ENCODE results near the gene DCDC2C. TPM values are rescaled to one million over a fixed set of nuclear protein-coding genes. Genes with fewer than 3 reads are reported as not detected.
"Not testable (repeated sequence)": the region's sequence is repeated elsewhere in the genome, so short reads cannot be mapped to it uniquely, and the experiment has no call there.

Gene DCDC2C
- total RNA-seq, result not detected in 2 replicates

DNA sequence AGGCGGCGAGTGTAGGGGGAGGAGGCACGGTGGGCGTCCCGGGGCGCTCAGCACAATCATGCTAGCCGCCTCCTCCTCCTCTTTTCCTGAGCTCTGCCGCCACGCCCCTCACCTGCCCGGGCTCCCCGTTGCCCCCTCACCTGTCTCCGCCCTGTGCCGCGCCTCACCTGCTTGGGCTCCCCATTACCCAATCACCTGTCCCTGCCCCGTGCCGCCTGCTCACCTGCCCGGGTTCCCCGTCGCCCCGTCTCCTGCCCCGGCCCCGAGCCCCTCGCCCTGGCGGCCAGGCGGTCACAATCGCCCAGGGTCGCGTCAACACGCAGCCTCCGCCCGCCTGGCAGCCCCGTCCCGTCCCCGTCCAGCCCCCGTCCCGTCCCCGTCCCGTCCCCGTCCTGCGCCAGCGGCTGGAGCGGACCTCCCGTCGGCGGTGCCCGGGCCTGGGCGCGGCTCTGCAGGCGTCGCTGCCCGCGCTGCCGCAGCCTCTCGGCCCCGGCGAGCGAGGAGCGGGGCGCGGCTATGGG lies at the start of gene DCDC2C:
Gene DCDC2C, plus strand, starts transcription at position 340 of the 521 bp plus-strand sequence. Its CDS starts 177 bp downstream, at position 517.
- no peak for DNase-seq (ENCODE audit: low read depth, low spot score)

DNA sequence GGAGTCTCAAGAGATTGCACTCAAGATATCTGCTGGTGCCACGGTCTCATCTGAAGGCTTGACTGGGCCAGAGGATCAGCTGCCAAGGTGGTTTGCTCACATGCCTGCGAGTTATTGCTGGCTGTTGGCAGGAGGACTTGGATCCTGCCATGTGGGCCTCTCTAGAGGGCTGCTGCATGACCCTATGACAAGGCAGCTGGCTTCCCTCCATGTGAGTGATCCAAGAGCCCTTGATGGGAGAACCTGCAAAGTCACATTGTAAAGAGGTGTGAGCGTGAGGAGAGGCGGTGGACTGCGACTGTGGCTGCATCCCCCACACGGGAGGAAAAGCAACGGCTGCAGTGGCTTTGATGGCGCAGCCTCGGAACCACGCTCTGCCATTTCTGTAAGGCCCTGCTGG lies 49.4 kb upstream of the DCDC2C start:
- DNase-seq (ENCODE audit: low read depth, low spot score), result no peak

- no peak for DNase-seq (ENCODE audit: low read depth, low spot score)
Measured at GRCh38 chr2:3654531-3655225, 48.7 kb upstream of the DCDC2C start.

GRCh38 chr2:3655871-3656761 lies 47.3 kb upstream of the DCDC2C start:
- DNase-seq (ENCODE audit: low read depth, low spot score), result no peak

DNA sequence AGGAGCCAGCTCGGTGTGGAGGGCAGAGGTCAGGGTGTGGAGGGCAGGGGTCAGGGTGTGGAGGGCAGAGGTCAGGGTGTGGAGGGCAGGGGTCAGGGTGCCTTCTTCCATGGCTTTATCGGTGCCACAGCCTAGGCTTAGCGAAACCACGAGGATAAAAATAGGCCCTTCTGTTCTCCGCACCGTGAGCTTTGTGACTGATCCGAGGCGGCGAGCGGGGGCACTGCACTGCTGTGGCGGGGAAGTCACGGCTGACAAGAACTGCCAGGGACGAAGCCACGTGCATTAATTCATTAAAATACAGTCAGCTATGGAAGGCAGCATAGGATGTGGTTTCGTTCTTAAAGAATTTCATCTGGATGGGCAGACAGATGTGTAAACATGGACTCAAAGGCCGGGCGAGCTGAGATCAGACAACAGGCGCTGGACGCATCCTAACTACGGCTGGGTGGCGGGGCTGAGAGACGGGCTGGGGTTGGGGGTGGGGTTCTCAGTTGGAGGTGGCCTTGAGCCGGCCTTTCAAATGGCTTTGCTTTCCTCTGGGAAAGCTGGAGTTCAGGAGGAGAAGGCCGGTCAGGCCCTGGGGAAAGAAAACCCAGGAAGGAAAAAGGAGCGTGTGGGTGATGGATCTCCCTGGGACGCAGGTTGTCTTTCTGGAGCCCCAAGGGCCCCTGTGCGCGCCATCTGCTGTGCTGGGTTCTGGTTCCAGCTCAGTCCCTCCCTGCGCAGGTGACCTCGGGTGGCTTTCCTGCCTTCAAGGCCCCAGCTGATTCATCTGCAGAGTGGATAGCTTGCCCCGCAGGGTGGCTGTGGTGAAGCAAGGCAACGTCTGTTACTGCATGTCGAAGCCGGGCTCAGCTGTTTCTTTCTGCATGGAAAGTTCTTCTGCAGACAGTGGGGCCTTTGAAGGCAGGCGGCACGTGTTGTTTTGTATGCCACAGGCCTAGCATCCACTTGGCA lies 46.3 kb upstream of the DCDC2C start:
- DNase-seq (ENCODE audit: low read depth, low spot score), result no peak

- no peak for DNase-seq (ENCODE audit: low read depth, low spot score)
Measured at GRCh38 chr2:3657881-3658280, 45.5 kb upstream of the DCDC2C start, which contains the start of gene ALLC. ALLC (plus strand) TSS chr2:3658200; CDS start chr2:3671158, 12,958 bp downstream.

DNA sequence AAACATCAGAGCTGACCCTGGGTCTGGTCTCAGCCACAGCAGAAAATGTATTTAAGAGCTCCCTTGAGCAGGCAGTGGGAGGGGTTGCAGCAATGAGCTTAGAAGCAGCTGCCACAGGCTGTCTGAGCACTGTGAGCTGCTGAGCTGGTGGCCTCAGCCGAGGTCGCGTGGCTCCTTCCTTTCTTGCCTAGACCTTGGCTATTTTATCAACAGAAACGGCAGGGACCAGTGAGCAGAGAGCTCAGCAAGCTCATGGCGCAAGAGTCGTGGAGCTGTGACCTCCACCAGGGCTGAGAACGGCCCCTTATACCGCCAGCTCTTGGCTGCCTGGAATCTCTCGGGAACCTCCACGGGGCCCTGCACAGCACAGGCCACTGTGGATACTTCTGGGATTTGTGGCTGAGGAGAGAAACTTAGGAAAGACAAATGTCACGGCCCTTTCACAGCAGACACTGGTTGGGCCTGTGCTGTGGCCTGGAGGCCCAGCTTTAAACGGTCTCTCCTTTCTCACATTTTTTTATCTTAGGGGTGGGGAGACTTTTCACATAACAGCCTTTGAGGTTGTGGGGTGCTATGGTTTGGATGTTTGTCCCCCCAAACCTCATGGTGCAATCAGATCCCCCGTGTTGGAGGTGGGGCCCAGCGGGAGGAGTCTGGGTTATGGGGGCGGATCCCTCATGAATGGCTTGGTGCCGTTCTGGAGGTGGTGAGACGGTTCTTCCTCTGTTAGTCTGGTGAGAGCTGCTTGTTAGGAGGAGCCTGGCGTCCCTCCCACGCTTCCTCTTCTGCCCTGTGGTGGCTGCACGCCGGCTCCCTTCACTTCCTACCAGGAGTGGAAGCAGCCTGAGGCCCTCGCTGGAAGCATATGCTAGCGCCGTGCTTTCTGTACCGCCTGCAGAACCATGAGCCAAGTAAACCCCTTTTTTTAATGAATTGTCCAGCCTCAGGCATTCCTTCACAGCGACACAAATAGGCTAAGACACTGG lies 43.6 kb upstream of the DCDC2C start:
- DNase-seq (ENCODE audit: low read depth, low spot score), result no peak

DNA sequence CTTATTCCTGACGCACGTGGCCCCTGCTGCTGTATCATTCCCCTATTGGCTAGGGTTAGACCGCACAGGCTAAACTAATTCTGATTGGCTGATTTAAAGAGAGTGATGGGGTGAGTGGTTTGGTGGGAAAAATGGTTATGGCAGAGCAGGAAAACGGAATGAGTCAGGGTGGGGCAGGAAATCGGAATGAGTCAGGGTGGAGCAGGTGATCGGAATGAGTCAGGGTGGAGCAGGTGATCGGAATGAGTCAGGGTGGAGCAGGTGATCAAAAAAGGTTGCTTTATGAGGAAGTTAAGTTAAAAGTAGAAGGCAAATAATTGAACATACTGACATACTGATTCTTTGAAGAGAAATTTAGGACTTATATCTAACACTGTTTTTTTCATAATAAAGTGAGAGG lies 42.7 kb upstream of the DCDC2C start:
- DNase-seq (ENCODE audit: low read depth, low spot score), result not testable (repeated sequence)

DNA sequence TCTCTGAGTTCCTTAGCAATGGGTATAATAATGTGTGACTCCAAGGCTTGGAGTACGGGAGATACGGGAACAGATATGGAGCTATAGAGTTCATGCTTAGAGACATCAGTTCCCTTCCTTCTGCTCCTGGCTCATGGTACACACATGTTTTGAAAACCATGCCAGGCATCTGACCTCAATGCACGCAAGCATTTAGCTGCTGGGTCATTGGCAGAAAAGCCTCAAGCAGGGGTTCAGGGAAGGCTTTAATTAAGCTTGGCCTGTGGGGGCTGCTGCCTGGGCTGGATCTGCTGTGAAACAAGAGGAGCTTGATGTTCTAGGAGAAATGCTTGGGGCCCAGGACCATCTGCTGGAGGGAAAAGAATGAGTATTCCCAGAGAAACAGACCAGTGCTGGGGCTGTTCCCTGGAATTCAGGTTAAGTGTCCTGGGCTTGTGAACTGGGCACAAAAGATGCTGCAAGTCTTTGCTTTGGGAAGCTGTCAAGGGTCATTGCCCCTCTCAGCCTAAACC lies 42.2 kb upstream of the DCDC2C start:
- no peak for DNase-seq (ENCODE audit: low read depth, low spot score)

- no peak for DNase-seq (ENCODE audit: low read depth, low spot score)
Measured at GRCh38 chr2:3662239-3662638, 41.1 kb upstream of the DCDC2C start.

GRCh38 chr2:3664118-3664517 lies 39.3 kb upstream of the DCDC2C start:
- no peak for DNase-seq (ENCODE audit: low read depth, low spot score)

DNA sequence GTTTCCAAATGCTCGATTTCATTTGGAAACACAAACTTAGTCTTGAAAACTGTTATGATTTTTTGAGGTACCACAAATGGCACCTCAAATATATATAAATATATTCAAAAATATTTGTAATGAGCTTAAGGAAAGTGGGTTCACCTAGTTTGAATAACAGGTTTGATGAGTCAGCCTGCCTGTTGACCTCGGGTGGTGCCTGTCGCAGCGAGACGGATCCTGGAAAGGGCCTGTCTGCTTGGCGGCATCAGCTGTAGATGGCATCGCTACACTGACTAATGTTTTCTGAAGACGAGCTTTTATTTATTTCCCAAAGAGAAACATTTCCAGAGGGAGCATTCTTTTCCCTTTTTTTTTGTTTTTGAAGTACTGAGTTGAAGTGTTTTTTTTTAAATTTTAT lies 38.5 kb upstream of the DCDC2C start:
- no peak for DNase-seq (ENCODE audit: low read depth, low spot score)

- DNase-seq (ENCODE audit: low read depth, low spot score), result no peak
Measured at GRCh38 chr2:3665886-3666612, 37.3 kb upstream of the DCDC2C start.

DNA sequence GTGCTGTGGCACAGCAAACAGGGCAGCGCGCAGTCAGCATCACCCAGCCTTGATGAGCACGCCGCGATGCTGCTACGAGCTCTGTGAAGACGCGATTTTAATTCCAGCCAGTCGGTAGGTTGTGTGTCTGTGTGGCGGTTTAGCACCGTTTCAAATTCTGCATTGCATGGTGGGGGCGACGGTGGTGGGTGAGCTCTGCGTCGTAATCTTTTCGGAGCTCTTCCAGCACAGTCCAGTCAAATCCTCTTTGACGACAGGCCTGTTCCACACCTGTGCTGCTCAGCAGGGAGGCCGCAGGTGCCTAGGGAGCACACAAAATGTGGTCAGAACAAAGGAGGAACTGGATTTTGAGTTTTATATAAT lies 36.8 kb upstream of the DCDC2C start:
- DNase-seq (ENCODE audit: low read depth, low spot score), result no peak

DNA sequence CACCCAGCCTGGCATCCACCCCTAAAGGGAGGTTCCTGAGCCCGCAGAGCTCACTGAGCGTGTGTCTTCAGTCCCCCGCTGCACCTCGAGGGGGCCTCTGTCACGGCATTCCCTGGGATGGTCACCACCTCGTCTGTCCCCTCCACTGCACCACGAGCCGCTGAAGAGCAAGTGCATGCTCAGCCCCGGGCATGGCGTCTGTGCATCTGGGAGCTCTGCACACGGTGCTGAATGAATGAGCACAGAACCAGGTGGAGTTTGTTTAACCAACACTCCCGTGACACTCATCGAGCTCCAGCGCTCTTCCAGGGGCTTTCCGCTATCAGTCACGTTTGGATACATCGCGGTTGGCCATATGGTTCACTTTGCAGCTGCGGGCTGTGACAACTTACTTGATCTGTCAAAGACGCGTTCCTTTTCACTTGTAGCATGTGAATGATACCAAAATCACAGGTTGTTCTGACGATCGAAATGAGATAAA lies 36.2 kb upstream of the DCDC2C start:
- no peak for DNase-seq (ENCODE audit: low read depth, low spot score)

- no peak for DNase-seq (ENCODE audit: low read depth, low spot score)
Measured at GRCh38 chr2:3669656-3670055, 33.7 kb upstream of the DCDC2C start.

DNA sequence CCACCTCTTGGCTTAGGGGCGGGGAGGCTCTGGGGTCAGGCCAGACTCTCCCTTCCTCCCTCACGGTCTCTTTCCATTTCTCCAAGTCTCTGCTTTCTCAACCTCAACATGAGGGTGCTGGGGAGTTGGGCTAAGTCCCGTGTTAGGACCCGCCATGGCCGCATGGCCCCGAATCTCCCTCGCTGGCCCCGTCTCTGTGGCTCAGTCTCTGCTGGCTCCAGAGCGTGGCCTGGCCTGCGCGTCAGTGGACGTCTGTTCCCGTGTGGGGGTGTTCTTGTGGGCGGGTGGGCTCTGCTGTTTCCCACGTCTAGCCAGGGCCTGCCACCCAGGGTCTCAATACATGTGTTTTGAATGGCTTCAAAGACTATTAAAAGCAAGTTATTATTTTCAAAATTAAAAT lies 33.0 kb upstream of the DCDC2C start:
- no peak for DNase-seq (ENCODE audit: low read depth, low spot score)

DNA sequence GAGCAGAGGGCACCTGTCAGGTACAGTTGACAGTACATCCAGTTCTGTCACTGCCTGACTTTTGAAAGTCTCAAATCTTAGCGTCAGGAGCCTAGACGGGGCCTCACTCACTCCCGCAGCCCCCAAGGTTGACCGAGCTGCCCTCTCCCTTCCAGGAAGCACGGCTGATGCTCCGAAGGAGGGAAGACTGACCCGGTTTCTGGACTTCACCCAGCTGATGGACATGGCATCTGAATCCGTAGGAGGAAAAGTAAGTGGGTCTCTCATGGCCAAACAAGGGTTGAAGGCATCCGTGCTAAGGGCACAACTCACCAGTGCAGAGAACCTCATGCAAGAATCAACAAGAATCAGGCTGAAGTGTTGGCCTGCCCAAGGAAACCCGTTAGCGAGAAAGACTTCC lies 32.4 kb upstream of the DCDC2C start:
- DNase-seq (ENCODE audit: low read depth, low spot score), result no peak
